OCI-LY3 (cell line): ENCODE results near the gene PTPRC.

ENCODE experiments used
- H2AFZ ChIP-seq: fragments of 200-600, 300-600 bp; shearing (Covaris generic); 2 replicates; pipeline ENCODE4 v1.6.0; 2014; ENCODE audit warnings: antibody characterized with exemption, low read depth, low read length
- H3K27ac ChIP-seq: fragments of 200-600, 300-600 bp; sonication (generic); 2 replicates; pipeline ENCODE4 v1.5.1; 2014; ENCODE audit warnings: mild to moderate bottlenecking, low read length, moderate library complexity, mixed read lengths
- H3K27me3 ChIP-seq: fragments of 200-600, 300-600 bp; sonication (generic); 2 replicates; pipeline ENCODE4 v1.6.1; 2014; ENCODE audit warnings: low read depth, low read length, mixed read lengths
- H3K36me3 ChIP-seq: fragments of 200-600, 300-600 bp; sonication (generic); replicated peaks from 2 replicates; pipeline ENCODE3; 2014; ENCODE audit warnings: low read depth, low read length, mixed read lengths
- H3K4me1 ChIP-seq: fragments of 300-600, 200-600 bp; sonication (generic); 2 replicates; pipeline ENCODE4 v1.6.1; 2014; ENCODE audit warnings: low read length, mixed read lengths
- H3K4me2 ChIP-seq: fragments of 200-600, 300-600 bp; sonication (generic); 2 replicates; pipeline ENCODE4 v1.6.1; 2014; ENCODE audit warnings: low read length, mixed read lengths
- H3K4me3 ChIP-seq: fragments of 300-600, 200-600 bp; sonication (generic); 2 replicates; pipeline ENCODE4 v1.5.1; 2014; ENCODE audit warnings: antibody characterized with exemption, mild to moderate bottlenecking, low read length, moderate library complexity
- H3K79me2 ChIP-seq: fragments of 300-600, 200-600 bp; shearing (Covaris generic); 2 replicates; pipeline ENCODE4 v1.6.1; 2014; ENCODE audit warnings: mild to moderate bottlenecking, low read length, mixed read lengths
- H3K9ac ChIP-seq: fragments of 300-600, 200-600 bp; shearing (Covaris generic); 2 replicates; pipeline ENCODE4 v1.6.0; 2014; ENCODE audit warnings: mild to moderate bottlenecking, low read length, moderate library complexity
- H3K9me3 ChIP-seq: fragments of 200-600, 300-600 bp; shearing (Covaris generic); 2 replicates; pipeline ENCODE4 v1.6.1; 2014; ENCODE audit warnings: low read length, mixed read lengths; ENCODE audit not compliant: insufficient read depth
- H4K20me1 ChIP-seq: fragments of 200-600, 300-600 bp; sonication (generic); 2 replicates; pipeline ENCODE4 v1.6.1; 2016; ENCODE audit warnings: low read length, mixed read lengths; ENCODE audit not compliant: insufficient read depth
- EZH2phosphoT487 ChIP-seq: fragments of 200-600 bp; shearing (Covaris generic); IDR thresholded peaks from 2 replicates; pipeline ENCODE4 v1.6.1; 2018; ENCODE audit warnings: antibody characterized with exemption, mixed run types, low read depth
- TF ChIP-seq, protein P1 (sequence below): fragments of 200-600, 300-600 bp; sonication (generic); IDR thresholded peaks from 2 replicates; pipeline ENCODE4 v1.5.1; 2014; ENCODE audit warnings: antibody characterized with exemption, low read length, low read depth

The PTPRC gene

DNA sequence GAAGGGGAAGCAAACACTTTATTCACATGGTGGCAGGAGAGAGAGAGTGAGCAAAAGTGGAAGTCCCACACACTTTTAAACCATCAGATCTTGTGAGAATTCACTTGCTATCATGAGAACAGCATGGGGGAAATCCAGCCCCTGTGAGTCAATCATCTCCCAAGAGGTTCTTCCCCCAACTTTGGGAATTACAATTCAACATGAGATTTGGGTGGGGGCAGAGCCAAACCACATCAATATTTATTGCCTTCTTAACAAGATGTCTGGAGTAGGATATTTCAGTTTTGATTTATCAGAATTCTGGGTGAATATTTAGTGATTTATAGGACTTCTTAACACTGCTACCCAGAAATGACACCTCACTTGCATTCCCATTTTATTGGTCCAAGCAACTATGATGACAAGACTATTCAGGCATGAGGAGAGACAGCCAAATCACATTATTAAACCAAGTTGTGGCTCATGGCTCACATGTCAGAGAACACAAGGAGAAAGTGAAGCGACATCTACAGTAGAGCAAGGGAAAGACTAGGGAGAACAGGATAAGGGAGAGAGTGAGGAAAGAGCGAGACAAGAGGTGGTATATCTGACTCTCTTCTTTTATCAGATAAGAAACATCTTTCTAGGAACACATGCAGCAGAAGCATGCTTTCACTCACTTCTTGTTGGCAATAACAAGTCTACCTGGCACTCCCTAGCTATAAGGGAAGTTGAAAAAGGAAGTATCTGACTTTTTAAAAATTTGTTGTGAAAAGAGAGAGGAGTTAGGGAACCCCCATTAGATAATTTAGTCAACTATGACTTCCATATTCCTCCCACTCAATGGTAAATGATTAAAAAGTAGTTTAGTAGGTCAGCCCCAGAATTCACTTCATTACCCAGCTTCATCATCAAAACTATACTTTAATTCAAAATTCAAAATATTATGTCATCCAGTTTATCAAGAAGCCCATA, 36.6 kb upstream of the PTPRC start:
- Histone ChIP-seq H3K27ac (peak overlapping the region; percentile 88), H3K79me2 (no peaks in the 10 kb centered on the region), H3K4me1 (peaks cover 56% of the 10 kb centered on the region), H3K4me3 (peak overlapping the region; percentile 41; the same call in 1 of the 2 replicates), H2AFZ (no peak overlapping the region), H3K36me3 (peaks cover 21% of the 10 kb centered on the region), H4K20me1 (no peaks in the 10 kb centered on the region), H3K4me2 (peak overlapping the region; percentile 63), H3K9me3 (peaks cover 12% of the 10 kb centered on the region), H3K9ac (peak overlapping the region; percentile 41; the same call in 1 of the 2 replicates), H3K27me3 (no peaks in the 10 kb centered on the region)
- TF ChIP-seq, protein P1, sequence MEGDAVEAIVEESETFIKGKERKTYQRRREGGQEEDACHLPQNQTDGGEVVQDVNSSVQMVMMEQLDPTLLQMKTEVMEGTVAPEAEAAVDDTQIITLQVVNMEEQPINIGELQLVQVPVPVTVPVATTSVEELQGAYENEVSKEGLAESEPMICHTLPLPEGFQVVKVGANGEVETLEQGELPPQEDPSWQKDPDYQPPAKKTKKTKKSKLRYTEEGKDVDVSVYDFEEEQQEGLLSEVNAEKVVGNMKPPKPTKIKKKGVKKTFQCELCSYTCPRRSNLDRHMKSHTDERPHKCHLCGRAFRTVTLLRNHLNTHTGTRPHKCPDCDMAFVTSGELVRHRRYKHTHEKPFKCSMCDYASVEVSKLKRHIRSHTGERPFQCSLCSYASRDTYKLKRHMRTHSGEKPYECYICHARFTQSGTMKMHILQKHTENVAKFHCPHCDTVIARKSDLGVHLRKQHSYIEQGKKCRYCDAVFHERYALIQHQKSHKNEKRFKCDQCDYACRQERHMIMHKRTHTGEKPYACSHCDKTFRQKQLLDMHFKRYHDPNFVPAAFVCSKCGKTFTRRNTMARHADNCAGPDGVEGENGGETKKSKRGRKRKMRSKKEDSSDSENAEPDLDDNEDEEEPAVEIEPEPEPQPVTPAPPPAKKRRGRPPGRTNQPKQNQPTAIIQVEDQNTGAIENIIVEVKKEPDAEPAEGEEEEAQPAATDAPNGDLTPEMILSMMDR = no peak; the same call in 1 of the 2 replicates
- no peak for TF ChIP-seq EZH2phosphoT487

- Histone ChIP-seq H3K4me3 (no peak overlapping the region), H3K4me2 (no peak overlapping the region), H4K20me1 (no peaks in the 10 kb centered on the region), H3K9ac (no peak overlapping the region), H3K36me3 (peaks cover 15% of the 10 kb centered on the region), H3K79me2 (no peaks in the 10 kb centered on the region), H3K27ac (no peak overlapping the region), H3K27me3 (no peaks in the 10 kb centered on the region), H2AFZ (no peak overlapping the region), H3K9me3 (peaks cover 12% of the 10 kb centered on the region), H3K4me1 (peaks cover 32% of the 10 kb centered on the region)
- no peak for TF ChIP-seq EZH2phosphoT487
- TF ChIP-seq, protein P1 = no peak
These were observed 33.9 kb upstream of the PTPRC start for GRCh38 chr1:198604975-198605374.

GRCh38 chr1:198605406-198605805, 33.4 kb upstream of the PTPRC start:
- Histone ChIP-seq H3K4me2 (no peak overlapping the region), H3K36me3 (peaks cover 12% of the 10 kb centered on the region), H3K4me3 (no peak overlapping the region), H4K20me1 (no peaks in the 10 kb centered on the region), H3K4me1 (peaks cover 32% of the 10 kb centered on the region), H3K9ac (no peak overlapping the region), H3K27me3 (no peaks in the 10 kb centered on the region), H2AFZ (no peak overlapping the region), H3K9me3 (peaks cover 12% of the 10 kb centered on the region), H3K27ac (no peak overlapping the region), H3K79me2 (no peaks in the 10 kb centered on the region)
- TF ChIP-seq EZH2phosphoT487 = no peak
- TF ChIP-seq, protein P1 = no peak

DNA sequence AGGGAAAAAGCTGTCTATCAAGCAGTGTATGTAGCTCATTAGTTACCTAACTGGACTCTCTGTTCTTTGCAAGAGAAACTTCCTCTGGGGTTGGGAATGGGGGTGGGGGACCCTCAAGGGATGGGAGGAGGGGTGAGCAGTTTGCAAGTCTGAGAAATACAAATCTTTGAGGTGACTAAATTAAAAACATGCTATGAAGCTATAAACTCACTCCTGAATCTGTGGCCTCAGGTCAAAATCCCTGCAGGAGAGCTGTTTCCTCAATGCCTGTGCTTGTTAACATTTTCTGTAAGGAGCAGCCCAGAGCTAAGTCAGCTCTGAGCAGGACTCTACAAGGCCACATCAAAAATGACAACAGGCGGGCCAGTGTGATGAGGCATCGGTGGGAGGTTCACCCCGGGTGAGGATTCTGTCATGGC, 32.8 kb upstream of the PTPRC start:
- no peak overlapping the region for H3K9ac ChIP-seq
- H3K27ac ChIP-seq = no peak overlapping the region
- no peak for TF ChIP-seq EZH2phosphoT487
- TF ChIP-seq, protein P1 = no peak
- H3K4me2 ChIP-seq = no peak overlapping the region
- peaks cover 6% of the 10 kb centered on the region; the same call in 1 of the 2 replicates for H3K9me3 ChIP-seq
- no peaks in the 10 kb centered on the region for H3K27me3 ChIP-seq
- no peak overlapping the region for H2AFZ ChIP-seq
- H4K20me1 ChIP-seq = no peaks in the 10 kb centered on the region
- peaks cover 6% of the 10 kb centered on the region for H3K36me3 ChIP-seq
- no peak overlapping the region for H3K4me3 ChIP-seq
- no peaks in the 10 kb centered on the region for H3K79me2 ChIP-seq
- peaks cover 29% of the 10 kb centered on the region for H3K4me1 ChIP-seq
